ENCODE measurements around the gene EIF4E1B. TPM values are rescaled to one million over a fixed set of nuclear protein-coding genes. Genes with fewer than 3 reads are reported as not detected.
"Not testable (repeated sequence)": the region's sequence is repeated elsewhere in the genome, so short reads cannot be mapped to it uniquely, and the experiment has no call there.

Gene EIF4E1B
- total RNA-seq, 4 donors from 2014 or later: not detected

DNA sequence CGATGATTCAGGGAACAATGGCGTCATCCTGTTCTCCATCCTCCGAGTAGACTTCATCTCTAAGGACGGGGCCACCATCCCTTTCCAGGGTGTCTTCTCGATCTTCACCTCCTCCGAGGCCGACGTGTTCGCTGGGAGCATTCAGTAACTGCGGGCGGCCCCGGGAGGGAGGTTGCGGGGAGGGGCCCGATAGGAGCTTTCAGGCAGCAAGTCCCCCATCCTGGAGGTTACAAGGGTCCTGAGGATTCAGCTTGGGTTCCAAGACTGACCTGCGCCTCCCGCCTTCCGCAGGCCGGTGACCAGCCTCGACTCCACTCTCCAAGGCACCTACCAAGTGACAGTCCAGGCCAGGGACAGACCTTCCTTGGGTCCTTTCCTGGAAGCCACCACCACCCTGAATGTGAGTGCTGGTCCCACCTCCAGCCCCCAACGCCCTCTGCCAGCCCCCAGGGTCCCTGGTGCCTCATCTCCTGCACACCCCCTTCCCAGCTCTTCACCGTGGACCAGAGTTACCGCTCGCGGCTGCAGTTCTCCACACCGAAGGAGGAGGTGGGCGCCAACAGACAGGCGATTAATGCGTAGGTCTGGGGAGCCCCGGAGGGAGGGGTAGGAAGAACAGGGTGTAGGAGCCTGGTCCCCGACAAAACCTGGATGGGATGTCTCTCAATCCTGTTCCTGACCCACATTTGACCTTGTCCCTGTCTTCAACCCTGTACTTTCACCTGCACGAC is 41.3 kb upstream of the EIF4E1B start:
- intact Hi-C loops (cut with DNase I; ENCODE audit: low total_unique reads): no loop called here
- no peak for TF ChIP-seq CTCF (IDR thresholded peaks at IDR 0.05)
- no peak for TF ChIP-seq POLR2A (IDR thresholded peaks at IDR 0.05)
- 84 to 89% methylated on average over 31 of the region's 31 CpGs for WGBS, 2 donors

GRCh38 chr5:176590035-176590717 is 40.3 kb upstream of the EIF4E1B start:
- no peak for TF ChIP-seq POLR2A (IDR thresholded peaks at IDR 0.05)
- TF ChIP-seq CTCF (IDR thresholded peaks at IDR 0.05): no peak
- H3K4me3 ChIP-seq (ENCODE audit: low read depth, poor library complexity, severe bottlenecking): no peak overlapping the region
- WGBS, 2 donors: 60 to 71% methylated on average over 17 of the region's 17 CpGs
- intact Hi-C loops (cut with DNase I; ENCODE audit: low total_unique reads): no loop called here
- no peak for DNase-seq (ENCODE audit: low spot score in 2 of 2)

More for the DNA sequence above, 41.3 kb upstream of the EIF4E1B start:
- no peak overlapping the region for H3K4me3 ChIP-seq (ENCODE audit: low read depth, poor library complexity, severe bottlenecking)
- DNase-seq (ENCODE audit: low spot score in 2 of 2): no peak

DNA sequence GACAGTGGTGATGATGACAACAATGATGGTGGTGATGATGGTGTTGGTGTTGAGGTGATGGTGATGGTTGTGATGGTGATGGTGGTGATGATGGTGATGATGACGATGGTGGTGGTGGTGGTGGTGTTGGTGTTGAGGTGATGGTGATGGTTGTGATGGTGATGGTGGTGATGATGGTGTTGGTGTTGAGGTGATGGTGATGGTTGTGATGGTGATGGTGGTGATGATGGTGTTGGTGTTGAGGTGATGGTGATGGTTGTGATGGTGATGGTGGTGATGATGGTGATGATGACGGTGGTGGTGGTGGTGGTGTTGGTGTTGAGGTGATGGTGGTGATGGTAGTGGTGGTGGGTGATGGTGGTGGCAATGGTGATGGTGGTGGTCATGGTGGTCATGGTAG is 38.8 kb upstream of the EIF4E1B start:
- H3K4me3 ChIP-seq (ENCODE audit: low read depth, poor library complexity, severe bottlenecking); intact Hi-C loops (cut with DNase I; ENCODE audit: low total_unique reads); DNase-seq (ENCODE audit: low spot score in 2 of 2): not testable (repeated sequence)
- 26 to 61% methylated on average over 2 of the region's 2 CpGs for WGBS, 2 donors

- intact Hi-C loops (cut with DNase I; ENCODE audit: low total_unique reads): no loop called here
- TF ChIP-seq POLR2A (IDR thresholded peaks at IDR 0.05) (no peak), CTCF (IDR thresholded peaks at IDR 0.05) (no peak)
- 93 to 96% methylated on average over 3 of the region's 3 CpGs for WGBS, 2 donors
These were observed 37.9 kb upstream of the EIF4E1B start for GRCh38 chr5:176592573-176592972.

GRCh38 chr5:176593273-176593869 is 37.1 kb upstream of the EIF4E1B start:
- 89 to 92% methylated on average over 11 to 12 of the region's 12 CpGs for WGBS, 2 donors
- H3K4me3 ChIP-seq (ENCODE audit: low read depth, poor library complexity, severe bottlenecking): no peak overlapping the region
- no peak for TF ChIP-seq POLR2A (IDR thresholded peaks at IDR 0.05)
- TF ChIP-seq CTCF (IDR thresholded peaks at IDR 0.05): no peak
- DNase-seq (ENCODE audit: low spot score in 2 of 2): no peak
- intact Hi-C loops (cut with DNase I; ENCODE audit: low total_unique reads): no loop called here

More at GRCh38 chr5:176592573-176592972, 37.9 kb upstream of the EIF4E1B start:
- DNase-seq (ENCODE audit: low spot score in 2 of 2): no peak
- H3K4me3 ChIP-seq (ENCODE audit: low read depth, poor library complexity, severe bottlenecking): no peak overlapping the region

DNA sequence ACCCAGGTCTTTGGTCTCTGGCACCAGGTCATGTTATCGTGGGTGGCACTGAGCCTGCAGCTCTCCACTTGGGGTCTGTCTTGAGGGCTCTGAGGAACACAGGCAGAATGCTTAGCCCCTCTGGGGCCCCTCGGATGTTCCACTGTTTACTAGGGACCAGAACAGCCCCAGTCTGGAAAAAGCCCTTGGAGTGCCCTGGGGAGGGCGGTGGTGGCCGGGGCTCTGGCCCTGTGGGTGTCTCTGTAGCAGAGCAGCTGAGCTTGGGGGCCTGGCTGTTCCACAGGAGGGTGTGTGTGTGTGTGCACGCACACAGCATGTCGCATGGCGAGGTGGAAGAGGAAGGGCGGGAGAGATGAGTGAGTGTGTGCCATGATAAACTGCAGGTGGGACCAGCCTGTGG is 35.9 kb upstream of the EIF4E1B start:
- WGBS, 2 donors: 81 to 85% methylated on average over 8 of the region's 8 CpGs
- H3K4me3 ChIP-seq (ENCODE audit: low read depth, poor library complexity, severe bottlenecking): no peak overlapping the region

More for the DNA sequence above, 35.9 kb upstream of the EIF4E1B start:
- no peak for DNase-seq (ENCODE audit: low spot score in 2 of 2)
- no peak for TF ChIP-seq POLR2A (IDR thresholded peaks at IDR 0.05)
- TF ChIP-seq CTCF (IDR thresholded peaks at IDR 0.05): no peak
- intact Hi-C loops (cut with DNase I; ENCODE audit: low total_unique reads): no loop called here

Data from lower leg skin (tissue), 4 donors.